WTC11 (cell line): Measurements from ENCODE around the gene SLC44A3. TPM values are rescaled to one million over a fixed set of nuclear protein-coding genes. Genes with fewer than 3 reads are reported as not detected.

ENCODE experiments used
- ATAC-seq: fragments of 200-7000 bp; cut with Tn5 transposase; 2 replicates; pipeline ENCODE4 v1.10.0; 2021; ENCODE audit warnings: mild to moderate bottlenecking, moderate library complexity
- CTCF ChIA-PET: fragments of 300-600 bp; sonication (Branson Sonifier 250); formaldehyde crosslinking; loops from one replicate; lab custom pipeline; 2021; ENCODE audit warnings: antibody characterized with exemption; lab: Charles Lee
- POLR2A ChIA-PET: fragments of 350-600 bp; sonication (Branson Sonifier 250); formaldehyde crosslinking; loops from one replicate; lab custom pipeline; 2021; ENCODE audit warnings: antibody characterized with exemption; lab: Charles Lee
- DNase-seq: peaks from one replicate; pipeline ENCODE4 v3.0.0; 2021; ENCODE audit warnings: low spot score
- H3K27ac Mint-ChIP-seq: 2 replicates; pipeline ENCODE4 v1.8.0; 2021; ENCODE audit warnings: mixed read lengths
- H3K27me3 Mint-ChIP-seq: 2 replicates; pipeline ENCODE4 v1.8.0; 2021; ENCODE audit warnings: low read depth, mild to moderate bottlenecking, moderate library complexity, mixed read lengths
- H3K36me3 Mint-ChIP-seq: 2 replicates; pipeline ENCODE4 v1.8.0; 2021; ENCODE audit warnings: mixed read lengths
- H3K4me1 Mint-ChIP-seq: 2 replicates; pipeline ENCODE4 v1.8.0; 2022; ENCODE audit warnings: mixed read lengths
- H3K4me3 Mint-ChIP-seq: 2 replicates; pipeline ENCODE4 v1.8.0; 2021; ENCODE audit warnings: mild to moderate bottlenecking, moderate library complexity, mixed read lengths
- H3K9me3 Mint-ChIP-seq: 2 replicates; pipeline ENCODE4 v1.8.0; 2021; ENCODE audit warnings: mixed read lengths
- CREB1 ChIP-seq: sonication (generic); formaldehyde crosslinking; IDR thresholded peaks from 2 replicates; pipeline ENCODE4 v1.8.0; 2023; ENCODE audit warnings: mild to moderate bottlenecking, missing genetic modification reagents
- CTCF ChIP-seq: fragments of 200-600 bp; IDR thresholded peaks from 2 replicates; pipeline ENCODE4 v1.8.0; 2022; ENCODE audit warnings: antibody characterized with exemption
- EMX1 ChIP-seq: fragments of 250-450 bp; sonication (Bioruptor Pico); IDR thresholded peaks from 2 replicates; pipeline ENCODE4 v1.8.0; 2021; ENCODE audit warnings: mild to moderate bottlenecking
- FOXP1 ChIP-seq: sonication (generic); formaldehyde crosslinking; IDR thresholded peaks from 2 replicates; pipeline ENCODE4 v1.8.0; 2022; ENCODE audit warnings: missing genetic modification reagents, mild to moderate bottlenecking, moderate library complexity, borderline replicate concordance
- HMGXB4 ChIP-seq: sonication (generic); formaldehyde crosslinking; IDR thresholded peaks from 2 replicates; pipeline ENCODE4 v1.8.1; 2023; ENCODE audit warnings: mild to moderate bottlenecking, moderate library complexity, missing genetic modification reagents
- NR2C2 ChIP-seq: sonication (generic); formaldehyde crosslinking; IDR thresholded peaks from 2 replicates; pipeline ENCODE4 v1.8.0; 2022; ENCODE audit warnings: mild to moderate bottlenecking, missing genetic modification reagents
- PRDM15 ChIP-seq: sonication (generic); formaldehyde crosslinking; IDR thresholded peaks from 2 replicates; pipeline ENCODE4 v1.8.0; 2022; ENCODE audit warnings: missing genetic modification reagents
- RORB ChIP-seq: fragments of 250-450 bp; sonication (Bioruptor Pico); IDR thresholded peaks from 2 replicates; pipeline ENCODE4 v1.9.0; 2021; ENCODE audit warnings: mild to moderate bottlenecking
- SMAD4 ChIP-seq: sonication (generic); formaldehyde crosslinking; IDR thresholded peaks from 2 replicates; pipeline ENCODE4 v1.8.0; 2022; ENCODE audit warnings: mild to moderate bottlenecking, missing genetic modification reagents
- TEAD1 ChIP-seq: sonication (generic); formaldehyde crosslinking; IDR thresholded peaks from 2 replicates; pipeline ENCODE4 v1.8.0; 2022; ENCODE audit warnings: mild to moderate bottlenecking, missing genetic modification reagents
- TP53 ChIP-seq: sonication (generic); formaldehyde crosslinking; IDR thresholded peaks from 2 replicates; pipeline ENCODE4 v1.8.1; 2023; ENCODE audit warnings: mild to moderate bottlenecking, missing genetic modification reagents
- ZBTB43 ChIP-seq: sonication (generic); formaldehyde crosslinking; IDR thresholded peaks from 2 replicates; pipeline ENCODE4 v1.8.1; 2023; ENCODE audit warnings: mild to moderate bottlenecking, missing genetic modification reagents
- ZMAT4 ChIP-seq: fragments of 250-450 bp; sonication (Bioruptor Pico); IDR thresholded peaks from 2 replicates; pipeline ENCODE4 v1.9.0; 2021; ENCODE audit warnings: mild to moderate bottlenecking
- ZNF121 ChIP-seq: sonication (generic); formaldehyde crosslinking; IDR thresholded peaks from 2 replicates; pipeline ENCODE4 v1.8.0; 2023; ENCODE audit warnings: missing genetic modification reagents
- ZNF219 ChIP-seq: sonication (generic); formaldehyde crosslinking; IDR thresholded peaks from 2 replicates; pipeline ENCODE4 v1.8.0; 2023; ENCODE audit warnings: missing genetic modification reagents, mild to moderate bottlenecking, borderline replicate concordance
- ZNF232 ChIP-seq: sonication (generic); formaldehyde crosslinking; IDR thresholded peaks from 2 replicates; pipeline ENCODE4 v1.8.0; 2022; ENCODE audit warnings: mild to moderate bottlenecking, missing genetic modification reagents
- ZNF532 ChIP-seq: fragments of 250-450 bp; sonication (Bioruptor Pico); IDR thresholded peaks from 2 replicates; pipeline ENCODE4 v1.9.0; 2021; ENCODE audit warnings: mild to moderate bottlenecking, borderline replicate concordance
- total RNA-seq: library from RNA; stranded (reverse); gene quantifications from 3 replicates; pipeline ENCODE4 v1.2.3, GENCODE V29; 2021

SLC44A3 gene
- total RNA-seq, 1 experiment from 2014 or later, result 4.7 TPM

GRCh38 chr1:94819238-94819944, 766 bp upstream of the SLC44A3 start (continued):
- no peak for TF ChIP-seq TEAD1

- TF ChIP-seq CTCF (no peak), SMAD4 (CRISPR knock-in tag) (no peak), TEAD1 (no peak), PRDM15 (CRISPR knock-in tag) (no peak), ZNF532 (no peak), CREB1 (CRISPR knock-in tag) (no peak), RORB (CRISPR knock-in tag) (no peak), NR2C2 (CRISPR knock-in tag) (no peak)
- TF ChIP-seq, all 79 proteins: peak for 0
- DNase-seq (no peak), ATAC-seq (no peak)
- ChIA-PET CTCF (interaction anchor here (1.3 to 3.8 kb wide), 2 partner anchors 33 to 222 kb away, joined by 6 to 18 read pairs; no protein-coding TSS in a partner anchor), POLR2A (no interaction called here)
- peaks cover 8% of the 10 kb centered on the region; the same call in 1 of the 2 replicates for H3K9me3 Mint-ChIP-seq
- H3K4me3 Mint-ChIP-seq, result peak overlapping the region; percentile 78
- peaks cover 3% of the 10 kb centered on the region; the same call in 1 of the 2 replicates for H3K27me3 Mint-ChIP-seq
- no peak overlapping the region for H3K27ac Mint-ChIP-seq
- H3K4me1 Mint-ChIP-seq, result peaks cover 20% of the 10 kb centered on the region
- no peaks in the 10 kb centered on the region; the same call in 1 of the 2 replicates for H3K36me3 Mint-ChIP-seq
Measured at GRCh38 chr1:94820936-94821335, 779 bp downstream of the SLC44A3 start.

- POLR2A ChIA-PET, result no interaction called here
- Mint-ChIP-seq H3K9me3 (peaks cover 3% of the 10 kb centered on the region; the same call in 1 of the 2 replicates), H3K4me3 (peak overlapping the region; percentile 78)
- TF ChIP-seq ZNF232 (CRISPR knock-in tag) (no peak), HMGXB4 (CRISPR knock-in tag) (no peak), CREB1 (CRISPR knock-in tag) (no peak), EMX1 (no peak), FOXP1 (CRISPR knock-in tag) (no peak), TP53 (CRISPR knock-in tag) (no peak), ZNF219 (CRISPR knock-in tag) (no peak), ZBTB43 (no peak), ZNF121 (CRISPR knock-in tag) (no peak), ZMAT4 (CRISPR knock-in tag) (no peak)
- TF ChIP-seq, all 79 proteins: peak for 0
- Mint-ChIP-seq H3K27ac (no peak overlapping the region), H3K36me3 (no peaks in the 10 kb centered on the region; the same call in 1 of the 2 replicates), H3K27me3 (peaks cover 3% of the 10 kb centered on the region; the same call in 1 of the 2 replicates), H3K4me1 (peaks cover 20% of the 10 kb centered on the region)
- ATAC-seq (no peak), DNase-seq (no peak)
- CTCF ChIA-PET, result interaction anchor here (1.0 to 3.8 kb wide), 3 partner anchors 32 to 293 kb away, joined by 3 to 18 read pairs (median 6); no protein-coding TSS in a partner anchor
Measured at GRCh38 chr1:94821636-94822305, 1.6 kb downstream of the SLC44A3 start.
